ENCODE data around the gene CGB5.
"Not testable (repeated sequence)": the region's sequence is repeated elsewhere in the genome, so short reads cannot be mapped to it uniquely, and the experiment has no call there.

Gene CGB5

DNA sequence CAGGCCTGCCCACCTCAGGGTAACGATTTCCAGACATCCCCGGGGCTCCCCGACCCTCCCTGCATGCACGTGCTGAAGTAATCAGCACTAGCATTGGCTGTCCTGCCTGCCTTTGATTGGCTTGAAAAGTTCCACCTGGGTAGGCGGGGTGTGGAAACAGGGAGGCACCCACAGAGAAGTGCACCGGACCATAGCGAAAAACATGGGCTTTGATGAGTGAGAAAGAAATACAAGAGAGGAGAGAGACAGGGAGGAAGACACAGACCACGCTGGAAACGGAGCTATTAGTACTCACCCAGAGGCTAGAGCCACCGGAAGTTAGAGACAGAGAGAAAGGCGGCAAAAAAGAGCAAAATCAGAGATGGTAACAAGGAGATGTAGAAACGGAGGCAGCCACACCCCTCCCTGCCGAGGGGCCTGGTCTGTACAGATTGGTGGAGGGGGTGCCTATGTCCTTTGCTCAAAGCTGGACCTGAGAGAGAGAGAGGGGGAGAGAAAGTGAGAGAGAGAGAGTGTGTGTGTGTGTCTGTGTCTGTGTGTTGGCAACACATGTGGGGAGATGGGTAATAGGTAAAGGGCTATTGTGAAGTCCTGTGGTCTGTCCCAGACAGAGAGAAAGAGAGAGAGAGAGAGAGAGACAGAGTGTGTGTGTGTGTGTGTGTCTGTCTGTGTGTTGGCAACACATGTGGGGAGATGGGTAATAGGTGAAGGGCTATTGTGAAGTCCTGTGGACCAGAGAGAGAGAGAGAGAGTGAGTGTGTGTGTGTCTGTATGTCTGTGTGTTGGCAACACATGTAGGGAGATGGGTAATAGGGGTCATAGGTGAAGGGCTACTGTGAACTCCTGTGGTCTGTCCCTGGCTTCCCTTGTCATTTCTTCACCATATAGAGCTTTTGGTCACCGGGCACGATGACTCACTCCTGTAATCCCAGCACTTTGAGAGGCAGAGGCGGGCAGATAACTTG lies 22.4 kb upstream of the CGB5 start:
- no peak overlapping the region for H3K27ac ChIP-seq (ENCODE audit: low read length)
- H3K27me3 ChIP-seq (ENCODE audit: control insufficient read depth in 1 of 2, insufficient read depth in 2 of 2, low read length in 2 of 2): peaks cover 6 to 24% of the 10 kb centered on the region in 2 donors
- no peaks in the 10 kb centered on the region for H3K36me3 ChIP-seq (ENCODE audit: control insufficient read depth in 2 of 2, insufficient read depth in 2 of 2, low read length in 2 of 2)

DNA sequence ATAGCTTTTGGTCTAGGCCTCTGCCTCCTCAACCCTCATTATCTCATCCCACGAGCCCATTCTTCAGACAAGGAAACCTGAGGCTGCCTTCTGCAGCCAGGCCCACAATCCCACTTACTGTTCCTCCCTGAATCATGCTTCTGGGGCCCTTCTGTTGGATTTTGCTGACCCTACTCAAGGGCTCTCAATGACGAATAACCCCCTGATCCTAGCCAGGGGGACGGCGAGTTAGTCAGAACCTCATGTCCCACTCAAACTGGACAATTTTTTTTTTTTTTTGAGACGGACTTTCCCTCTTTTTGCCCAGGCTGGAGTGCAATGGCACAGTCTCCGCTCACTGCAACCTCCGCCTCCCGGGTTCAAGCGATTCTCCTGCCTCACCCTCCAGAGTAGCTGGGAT lies 21.5 kb upstream of the CGB5 start:
- Histone ChIP-seq H3K4me1 (ENCODE audit: control insufficient read depth, insufficient read depth, low read length) (peaks cover 14% of the 10 kb centered on the region), H3K27me3 (ENCODE audit: control insufficient read depth in 1 of 2, insufficient read depth in 2 of 2, low read length in 2 of 2) (peaks cover 6 to 24% of the 10 kb centered on the region in 2 donors), H3K9me3 (ENCODE audit: control insufficient read depth in 2 of 2, low read length in 2 of 2) (no peaks in the 10 kb centered on the region), H3K4me3 (ENCODE audit: low read length in 2 of 2) (no peak overlapping the region), H3K27ac (ENCODE audit: low read length) (no peak overlapping the region), H3K36me3 (ENCODE audit: control insufficient read depth in 2 of 2, insufficient read depth in 2 of 2, low read length in 2 of 2) (no peaks in the 10 kb centered on the region), H3K9ac (ENCODE audit: low read length in 2 of 2) (no peak overlapping the region)

More for the DNA sequence above, 22.4 kb upstream of the CGB5 start:
- H3K4me1 ChIP-seq (ENCODE audit: control insufficient read depth, insufficient read depth, low read length): peaks cover 14% of the 10 kb centered on the region
- H3K4me3 ChIP-seq (ENCODE audit: low read length in 2 of 2): no peak overlapping the region
- H3K9me3 ChIP-seq (ENCODE audit: control insufficient read depth in 2 of 2, low read length in 2 of 2): no peaks in the 10 kb centered on the region
- H3K9ac ChIP-seq (ENCODE audit: low read length in 2 of 2): no peak overlapping the region

DNA sequence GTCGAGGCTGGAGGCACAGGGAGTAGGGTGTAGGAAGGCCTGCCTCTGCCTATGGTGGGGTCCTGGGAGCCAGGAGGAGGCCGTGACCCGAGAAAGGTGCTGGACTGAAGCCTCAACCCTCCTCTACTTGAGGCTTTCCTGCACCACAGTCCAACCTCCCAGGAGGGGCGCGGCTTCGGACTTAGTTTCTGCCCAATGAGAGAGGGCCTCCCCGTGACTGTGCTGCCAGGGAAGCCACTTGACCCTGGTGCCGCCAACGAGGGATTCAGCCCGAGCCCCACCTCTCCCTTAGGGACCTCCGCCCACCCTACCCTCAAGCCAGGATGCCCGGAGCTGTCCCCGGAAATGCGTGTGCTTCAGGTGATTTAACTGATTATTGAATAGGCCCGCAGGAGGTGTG lies 19.4 kb upstream of the CGB5 start, which contains the start of gene CGB3:
Gene CGB3, minus strand, starts transcription at position 101 of the 400 bp plus-strand sequence. CDS start 362 bp downstream, outside the sequence.
- not testable (repeated sequence) for H3K9me3 ChIP-seq (ENCODE audit: control insufficient read depth in 2 of 2, low read length in 2 of 2); H3K27me3 ChIP-seq (ENCODE audit: control insufficient read depth in 1 of 2, insufficient read depth in 2 of 2, low read length in 2 of 2); H3K36me3 ChIP-seq (ENCODE audit: control insufficient read depth in 2 of 2, insufficient read depth in 2 of 2, low read length in 2 of 2); H3K27ac ChIP-seq (ENCODE audit: low read length); H3K9ac ChIP-seq (ENCODE audit: low read length in 2 of 2); H3K4me3 ChIP-seq (ENCODE audit: low read length in 2 of 2); H3K4me1 ChIP-seq (ENCODE audit: control insufficient read depth, insufficient read depth, low read length)

DNA sequence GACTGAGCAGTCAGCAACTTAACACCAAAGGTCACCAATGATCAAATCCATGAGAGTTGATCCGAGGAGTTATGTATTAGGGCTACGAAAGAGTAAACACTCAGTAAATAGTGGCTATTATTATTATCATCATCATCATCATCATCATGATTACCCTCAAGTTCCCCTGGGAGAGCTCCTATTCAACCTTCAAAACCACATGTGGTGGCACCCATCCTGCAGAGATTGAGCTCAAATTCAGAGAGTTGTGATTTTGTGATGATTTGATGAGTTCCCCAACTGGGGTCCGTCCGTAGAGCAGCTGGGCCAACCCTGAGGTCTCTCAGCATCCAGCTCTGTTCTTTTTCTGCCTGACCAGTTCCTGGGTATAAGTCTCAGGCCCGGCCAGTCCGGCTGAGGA lies 18.6 kb upstream of the CGB5 start:
- not testable (repeated sequence) for H3K36me3 ChIP-seq (ENCODE audit: control insufficient read depth in 2 of 2, insufficient read depth in 2 of 2, low read length in 2 of 2); H3K4me1 ChIP-seq (ENCODE audit: control insufficient read depth, insufficient read depth, low read length); H3K27me3 ChIP-seq (ENCODE audit: control insufficient read depth in 1 of 2, insufficient read depth in 2 of 2, low read length in 2 of 2); H3K27ac ChIP-seq (ENCODE audit: low read length); H3K9me3 ChIP-seq (ENCODE audit: control insufficient read depth in 2 of 2, low read length in 2 of 2); H3K9ac ChIP-seq (ENCODE audit: low read length in 2 of 2); H3K4me3 ChIP-seq (ENCODE audit: low read length in 2 of 2)

DNA sequence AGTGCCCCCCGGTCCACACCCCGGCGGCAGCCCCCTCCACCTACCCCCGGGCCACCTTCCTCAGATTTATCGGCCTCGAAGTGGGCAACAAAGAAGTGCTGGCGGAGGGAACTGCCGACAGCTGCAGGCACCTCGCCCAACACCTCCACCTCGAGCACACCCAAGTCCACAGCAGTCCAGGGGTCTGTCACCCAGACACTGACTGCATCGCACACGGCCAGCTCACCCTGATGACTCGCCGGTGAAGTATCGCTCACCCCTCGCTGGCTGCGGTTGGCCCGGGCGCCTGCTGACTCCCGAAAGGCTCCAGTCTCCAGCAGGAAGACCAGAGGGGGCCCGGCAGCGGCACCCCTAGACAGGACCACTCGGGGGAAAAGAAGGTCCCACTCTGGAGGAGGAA lies 18.0 kb upstream of the CGB5 start:
- H3K9me3 ChIP-seq (ENCODE audit: control insufficient read depth in 2 of 2, low read length in 2 of 2); H3K27ac ChIP-seq (ENCODE audit: low read length); H3K9ac ChIP-seq (ENCODE audit: low read length in 2 of 2); H3K36me3 ChIP-seq (ENCODE audit: control insufficient read depth in 2 of 2, insufficient read depth in 2 of 2, low read length in 2 of 2); H3K27me3 ChIP-seq (ENCODE audit: control insufficient read depth in 1 of 2, insufficient read depth in 2 of 2, low read length in 2 of 2); H3K4me3 ChIP-seq (ENCODE audit: low read length in 2 of 2); H3K4me1 ChIP-seq (ENCODE audit: control insufficient read depth, insufficient read depth, low read length): not testable (repeated sequence)

DNA sequence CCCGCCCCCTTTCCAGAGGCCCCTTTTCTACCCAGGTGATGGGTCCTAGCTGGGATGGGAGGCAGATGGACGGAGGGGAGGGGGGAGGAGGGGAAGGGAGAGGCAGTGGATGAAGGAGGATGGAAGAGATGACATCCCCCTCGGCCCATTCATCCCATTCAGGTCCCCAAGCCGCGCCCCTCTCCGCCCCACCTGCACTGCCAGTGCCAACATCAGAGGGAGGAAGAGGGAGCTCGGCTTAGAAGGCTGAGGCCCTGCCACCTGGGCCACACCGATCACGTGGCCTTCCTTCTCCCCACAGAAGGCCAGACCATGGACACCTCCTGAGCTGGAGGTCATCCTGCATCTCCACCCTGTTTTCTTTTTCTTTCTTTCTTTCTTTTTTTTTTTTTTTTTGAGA lies 15.0 kb upstream of the CGB5 start:
- H3K4me3 ChIP-seq (ENCODE audit: low read length in 2 of 2); H3K4me1 ChIP-seq (ENCODE audit: control insufficient read depth, insufficient read depth, low read length); H3K27ac ChIP-seq (ENCODE audit: low read length); H3K36me3 ChIP-seq (ENCODE audit: control insufficient read depth in 2 of 2, insufficient read depth in 2 of 2, low read length in 2 of 2); H3K27me3 ChIP-seq (ENCODE audit: control insufficient read depth in 1 of 2, insufficient read depth in 2 of 2, low read length in 2 of 2); H3K9ac ChIP-seq (ENCODE audit: low read length in 2 of 2); H3K9me3 ChIP-seq (ENCODE audit: control insufficient read depth in 2 of 2, low read length in 2 of 2): not testable (repeated sequence)

DNA sequence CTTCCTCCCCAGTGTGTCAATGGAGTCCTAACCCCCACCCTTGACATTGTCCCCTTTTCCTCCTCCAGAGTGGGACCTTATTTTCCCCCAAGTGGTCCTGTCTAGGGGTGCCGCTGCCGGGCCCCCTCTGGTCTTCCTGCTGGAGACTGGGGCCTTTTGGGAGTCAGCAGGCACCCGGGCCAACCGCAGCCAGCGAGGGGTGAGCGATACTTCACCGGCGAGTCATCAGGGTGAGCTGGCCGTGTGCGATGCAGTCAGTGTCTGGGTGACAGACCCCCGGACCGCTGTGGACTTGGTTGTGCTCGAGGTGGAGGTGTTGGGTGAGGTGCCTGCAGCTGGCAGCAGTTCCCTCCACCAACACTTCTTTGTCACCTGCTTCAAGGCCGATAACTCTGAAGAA lies 13.9 kb upstream of the CGB5 start:
- not testable (repeated sequence) for H3K36me3 ChIP-seq (ENCODE audit: control insufficient read depth in 2 of 2, insufficient read depth in 2 of 2, low read length in 2 of 2); H3K4me1 ChIP-seq (ENCODE audit: control insufficient read depth, insufficient read depth, low read length); H3K4me3 ChIP-seq (ENCODE audit: low read length in 2 of 2); H3K9me3 ChIP-seq (ENCODE audit: control insufficient read depth in 2 of 2, low read length in 2 of 2); H3K27me3 ChIP-seq (ENCODE audit: control insufficient read depth in 1 of 2, insufficient read depth in 2 of 2, low read length in 2 of 2); H3K9ac ChIP-seq (ENCODE audit: low read length in 2 of 2); H3K27ac ChIP-seq (ENCODE audit: low read length)

DNA sequence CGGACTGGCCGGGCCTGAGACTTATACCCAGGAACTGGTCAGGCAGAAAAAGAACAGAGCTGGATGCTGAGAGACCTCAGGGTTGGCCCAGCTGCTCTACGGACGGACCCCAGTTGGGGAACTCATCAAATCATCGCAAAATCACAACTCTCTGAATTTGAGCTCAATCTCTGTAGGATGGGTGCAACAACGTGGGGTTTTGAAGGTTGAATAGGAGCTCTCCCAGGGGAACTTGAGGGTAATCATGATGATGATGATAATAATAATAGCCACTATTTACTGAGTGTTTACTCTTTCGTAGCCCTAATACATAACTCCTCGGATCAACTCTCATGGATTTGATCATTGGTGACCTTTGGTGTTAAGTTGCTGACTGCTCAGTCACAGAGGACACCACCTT lies 13.3 kb upstream of the CGB5 start:
- not testable (repeated sequence) for H3K27me3 ChIP-seq (ENCODE audit: control insufficient read depth in 1 of 2, insufficient read depth in 2 of 2, low read length in 2 of 2); H3K9me3 ChIP-seq (ENCODE audit: control insufficient read depth in 2 of 2, low read length in 2 of 2); H3K36me3 ChIP-seq (ENCODE audit: control insufficient read depth in 2 of 2, insufficient read depth in 2 of 2, low read length in 2 of 2); H3K4me3 ChIP-seq (ENCODE audit: low read length in 2 of 2); H3K9ac ChIP-seq (ENCODE audit: low read length in 2 of 2); H3K4me1 ChIP-seq (ENCODE audit: control insufficient read depth, insufficient read depth, low read length); H3K27ac ChIP-seq (ENCODE audit: low read length)

DNA sequence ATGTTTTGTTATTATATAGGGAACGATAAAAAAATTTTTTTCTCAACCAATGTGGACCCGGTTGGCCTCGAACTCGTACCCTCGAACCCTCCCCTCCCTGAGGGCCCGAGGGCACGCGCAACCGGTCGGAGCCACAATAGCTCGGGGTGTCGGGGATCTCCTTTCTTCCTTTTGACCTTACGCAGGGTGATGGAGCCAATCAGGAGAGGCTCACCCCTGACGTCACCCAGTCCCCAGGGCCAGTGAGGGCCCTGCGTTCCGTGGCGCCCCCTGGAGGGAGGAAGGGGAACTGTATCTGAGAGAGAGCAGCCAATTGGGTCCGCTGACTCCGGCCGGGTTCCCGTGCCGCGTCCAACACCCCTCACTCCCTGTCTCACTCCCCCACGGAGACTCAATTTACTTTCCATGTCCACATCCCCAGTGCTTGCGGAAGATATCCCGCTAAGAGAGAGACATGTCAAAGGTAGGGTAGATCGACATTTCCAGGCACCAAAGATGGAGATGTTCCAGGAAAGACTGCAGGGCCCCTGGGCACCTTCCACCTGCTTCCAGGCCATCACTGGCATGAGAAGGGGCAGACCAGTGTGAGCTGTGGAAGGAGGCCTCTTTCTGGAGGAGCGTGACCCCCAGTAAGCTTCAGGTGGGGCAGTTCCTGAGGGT lies 11.9 kb upstream of the CGB5 start, which contains the start of gene CGB2:
Gene CGB2, plus strand, starts transcription at position 249 of the 660 bp plus-strand sequence. Its CDS starts 206 bp downstream, at position 455.
- not testable (repeated sequence) for H3K27ac ChIP-seq (ENCODE audit: low read length); H3K4me1 ChIP-seq (ENCODE audit: control insufficient read depth, insufficient read depth, low read length); H3K36me3 ChIP-seq (ENCODE audit: control insufficient read depth in 2 of 2, insufficient read depth in 2 of 2, low read length in 2 of 2); H3K4me3 ChIP-seq (ENCODE audit: low read length in 2 of 2); H3K27me3 ChIP-seq (ENCODE audit: control insufficient read depth in 1 of 2, insufficient read depth in 2 of 2, low read length in 2 of 2); H3K9ac ChIP-seq (ENCODE audit: low read length in 2 of 2); H3K9me3 ChIP-seq (ENCODE audit: control insufficient read depth in 2 of 2, low read length in 2 of 2)

DNA sequence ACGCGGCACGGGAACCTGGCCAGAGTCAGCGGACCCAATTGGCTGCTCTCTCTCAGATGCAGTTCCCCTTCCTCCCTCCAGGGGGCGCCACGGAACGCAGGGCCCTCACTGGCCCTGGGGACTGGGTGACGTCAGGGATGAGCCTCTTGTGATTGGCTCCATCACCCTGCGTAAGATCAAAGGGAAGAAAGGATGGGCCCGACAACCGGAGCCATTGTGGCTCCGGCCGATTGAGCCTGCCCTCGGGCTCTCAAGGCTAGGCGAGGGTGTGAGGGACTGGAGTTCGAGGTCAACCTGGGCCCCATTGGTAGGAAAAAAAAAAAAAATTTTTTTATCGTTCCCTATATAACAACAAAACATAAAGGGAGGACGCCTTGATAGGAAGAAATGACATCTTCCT lies 6.8 kb upstream of the CGB5 start, which contains the start of gene CGB1:
Gene CGB1, minus strand, starts transcription at position 81 of the 400 bp plus-strand sequence. CDS start 184 bp downstream, outside the sequence.
- H3K4me1 ChIP-seq (ENCODE audit: control insufficient read depth, insufficient read depth, low read length); H3K27ac ChIP-seq (ENCODE audit: low read length): not testable (repeated sequence)

DNA sequence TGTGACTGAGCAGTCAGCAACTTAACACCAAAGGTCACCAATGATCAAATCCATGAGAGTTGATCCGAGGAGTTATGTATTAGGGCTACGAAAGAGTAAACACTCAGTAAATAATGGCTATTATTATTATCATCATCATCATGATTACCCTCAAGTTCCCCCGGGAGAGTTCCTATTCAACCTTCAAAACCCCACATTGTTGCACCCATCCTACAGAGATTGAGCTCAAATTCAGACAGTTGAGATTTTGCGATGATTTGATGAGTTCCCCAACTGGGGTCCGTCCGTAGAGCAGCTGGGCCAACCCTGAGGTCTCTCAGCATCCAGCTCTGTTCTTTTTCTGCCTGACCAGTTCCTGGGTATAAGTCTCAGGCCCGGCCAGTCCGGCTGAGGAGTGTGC lies 5.5 kb upstream of the CGB5 start:
- H3K9ac ChIP-seq (ENCODE audit: low read length in 2 of 2); H3K27me3 ChIP-seq (ENCODE audit: control insufficient read depth in 1 of 2, insufficient read depth in 2 of 2, low read length in 2 of 2); H3K4me3 ChIP-seq (ENCODE audit: low read length in 2 of 2); H3K36me3 ChIP-seq (ENCODE audit: control insufficient read depth in 2 of 2, insufficient read depth in 2 of 2, low read length in 2 of 2); H3K4me1 ChIP-seq (ENCODE audit: control insufficient read depth, insufficient read depth, low read length); H3K9me3 ChIP-seq (ENCODE audit: control insufficient read depth in 2 of 2, low read length in 2 of 2); H3K27ac ChIP-seq (ENCODE audit: low read length): not testable (repeated sequence)

More for the DNA sequence above, 6.8 kb upstream of the CGB5 start, which contains the start of gene CGB1:
- H3K9ac ChIP-seq (ENCODE audit: low read length in 2 of 2); H3K9me3 ChIP-seq (ENCODE audit: control insufficient read depth in 2 of 2, low read length in 2 of 2); H3K4me3 ChIP-seq (ENCODE audit: low read length in 2 of 2); H3K36me3 ChIP-seq (ENCODE audit: control insufficient read depth in 2 of 2, insufficient read depth in 2 of 2, low read length in 2 of 2); H3K27me3 ChIP-seq (ENCODE audit: control insufficient read depth in 1 of 2, insufficient read depth in 2 of 2, low read length in 2 of 2): not testable (repeated sequence)

Data from stomach smooth muscle (tissue), 2 donors.